HG03196 (cell line): ENCODE results near the gene RBM20.

ENCODE experiments used
- ATAC-seq: cut with Tn5 transposase; IDR thresholded peaks from one replicate; pipeline ENCODE4 v1.9.1; 2021; ENCODE audit not compliant: unreplicated experiment

RBM20 gene

DNA sequence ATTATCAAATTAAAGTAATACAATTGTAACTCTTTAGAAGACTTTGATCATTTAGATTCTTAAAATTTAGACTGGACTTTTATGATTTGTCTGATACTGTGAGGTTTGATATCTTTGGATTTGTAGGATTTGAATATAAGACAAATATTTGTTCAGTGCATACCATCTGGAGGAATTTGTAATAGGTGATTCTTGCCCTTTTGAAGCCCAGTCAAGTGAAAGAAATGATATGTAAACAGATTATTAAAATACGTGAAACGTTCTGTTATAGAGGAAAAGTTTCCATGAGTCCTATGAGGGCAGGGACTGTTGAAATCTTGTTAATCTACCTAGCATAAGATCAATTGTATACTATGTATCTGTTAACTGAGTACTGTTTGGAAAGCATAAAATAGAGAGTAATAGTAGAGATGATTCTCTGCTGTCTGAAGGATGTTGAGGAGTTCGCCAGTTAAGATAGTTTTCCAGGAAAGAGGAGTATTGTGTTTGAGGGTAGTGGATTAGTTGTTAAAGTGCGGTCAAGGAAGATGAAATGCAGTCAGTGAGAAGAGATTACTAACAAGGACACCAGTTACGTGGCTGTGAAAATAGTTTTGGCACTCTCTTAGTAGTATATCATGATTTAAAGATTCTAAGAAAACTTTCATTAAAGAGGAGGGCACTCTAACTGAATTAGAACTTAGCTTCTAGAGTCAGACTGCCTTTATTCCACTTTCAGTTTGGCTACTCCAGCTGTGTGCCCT lies 242.0 kb downstream of the RBM20 start:
- ATAC-seq, result no peak

DNA sequence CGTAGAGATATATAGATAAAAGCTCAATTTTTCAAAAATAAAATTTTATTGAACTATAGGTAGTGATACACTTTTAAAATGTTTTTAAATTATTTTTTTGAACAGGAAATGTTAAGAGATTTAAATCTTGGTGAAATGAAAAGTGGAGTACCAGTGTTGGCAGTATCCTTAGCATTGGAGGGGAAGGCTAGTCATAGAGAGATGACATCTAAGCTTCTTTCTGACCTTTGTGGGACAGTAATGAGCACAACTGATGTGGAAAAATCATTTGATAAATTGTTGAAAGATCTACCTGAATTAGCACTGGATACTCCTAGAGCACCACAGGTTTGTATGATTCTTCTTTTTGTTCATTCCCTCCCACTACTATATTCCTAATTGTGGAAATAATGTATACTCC lies 243.4 kb downstream of the RBM20 start:
- ATAC-seq, result no peak
